Neural progenitor cell (in vitro differentiated cells): ENCODE measurements around the gene CLEC18C.
"Not testable (repeated sequence)": the region's sequence is repeated elsewhere in the genome, so short reads cannot be mapped to it uniquely, and the experiment has no call there.

Experiments
- EZH2 ChIP-seq: fragments of 200-600 bp; sonication (generic); IDR thresholded peaks from 2 replicates; pipeline ENCODE4 v1.6.1; 2017; ENCODE audit warnings: antibody characterized with exemption, mild to moderate bottlenecking, moderate library complexity
- EZH2phosphoT487 ChIP-seq: fragments of 200-600 bp; sonication (generic); IDR thresholded peaks from 2 replicates; pipeline ENCODE4 v1.6.1; 2017; ENCODE audit warnings: antibody characterized with exemption
- TF ChIP-seq, protein P1 (sequence below): fragments of 200-600 bp; sonication (generic); IDR thresholded peaks from 2 replicates; pipeline ENCODE4 v1.5.1; 2017; ENCODE audit warnings: antibody characterized with exemption, mild to moderate bottlenecking

DNA sequence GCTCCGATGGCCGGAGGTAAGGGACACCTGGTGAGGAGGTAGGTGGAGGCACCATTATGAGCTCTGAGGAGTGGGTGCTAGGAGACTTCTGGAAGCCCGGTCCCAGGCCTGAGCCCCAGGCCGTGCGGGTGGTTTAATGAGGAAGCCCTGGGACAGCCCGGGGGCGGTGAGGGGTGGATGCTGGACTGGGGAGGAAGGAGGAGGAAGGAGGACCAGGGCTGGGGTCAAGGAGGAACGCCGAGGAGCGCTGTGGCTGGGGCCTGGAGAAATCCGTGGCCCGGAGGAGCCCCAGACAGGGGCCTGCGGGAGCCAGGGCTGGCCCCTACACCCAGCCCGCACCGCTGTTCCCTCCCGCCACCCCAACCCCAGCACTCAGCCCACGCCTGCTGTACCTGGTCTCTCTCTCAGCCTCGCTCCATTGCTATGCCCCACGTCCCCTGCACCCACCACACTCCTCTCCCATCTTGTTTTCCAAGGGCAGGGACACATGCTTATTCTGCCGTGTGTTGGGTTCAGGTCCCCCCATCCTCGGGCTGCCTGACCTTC lies 873 bp downstream of the CLEC18C start:
- TF ChIP-seq EZH2phosphoT487, EZH2: not testable (repeated sequence)
- TF ChIP-seq, protein P1, sequence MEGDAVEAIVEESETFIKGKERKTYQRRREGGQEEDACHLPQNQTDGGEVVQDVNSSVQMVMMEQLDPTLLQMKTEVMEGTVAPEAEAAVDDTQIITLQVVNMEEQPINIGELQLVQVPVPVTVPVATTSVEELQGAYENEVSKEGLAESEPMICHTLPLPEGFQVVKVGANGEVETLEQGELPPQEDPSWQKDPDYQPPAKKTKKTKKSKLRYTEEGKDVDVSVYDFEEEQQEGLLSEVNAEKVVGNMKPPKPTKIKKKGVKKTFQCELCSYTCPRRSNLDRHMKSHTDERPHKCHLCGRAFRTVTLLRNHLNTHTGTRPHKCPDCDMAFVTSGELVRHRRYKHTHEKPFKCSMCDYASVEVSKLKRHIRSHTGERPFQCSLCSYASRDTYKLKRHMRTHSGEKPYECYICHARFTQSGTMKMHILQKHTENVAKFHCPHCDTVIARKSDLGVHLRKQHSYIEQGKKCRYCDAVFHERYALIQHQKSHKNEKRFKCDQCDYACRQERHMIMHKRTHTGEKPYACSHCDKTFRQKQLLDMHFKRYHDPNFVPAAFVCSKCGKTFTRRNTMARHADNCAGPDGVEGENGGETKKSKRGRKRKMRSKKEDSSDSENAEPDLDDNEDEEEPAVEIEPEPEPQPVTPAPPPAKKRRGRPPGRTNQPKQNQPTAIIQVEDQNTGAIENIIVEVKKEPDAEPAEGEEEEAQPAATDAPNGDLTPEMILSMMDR = not testable (repeated sequence)
